GM12878 (cell line): Measurements from ENCODE around the gene CHST13. TPM values are rescaled to one million over a fixed set of nuclear protein-coding genes. Genes with fewer than 3 reads are reported as not detected.

ENCODE experiments used
- ATAC-seq: fragments of 200-7000 bp; cut with Tn5 transposase; 3 replicates; pipeline ENCODE4 v1.9.1; 2020; ENCODE audit warnings: mild to moderate bottlenecking, moderate library complexity
- BruUV-seq: library from RNA; stranded (reverse); fragments of 400-500 nt; replicated peaks from 2 replicates; lab custom pipeline; 2021; lab: Mats Ljungman, UMichigan
- CTCF ChIA-PET: fragments of 300-600 bp; sonication (Branson Sonifier 250); formaldehyde crosslinking; extraction: SDS; loops from one replicate; lab custom pipeline; 2021; ENCODE audit warnings: inconsistent platforms; lab: Yijun Ruan, JAX
- POLR2A ChIA-PET: fragments of 350-600 bp; formaldehyde crosslinking; extraction: SDS; loops from one replicate; lab custom pipeline; 2021; ENCODE audit warnings: inconsistent platforms; lab: Charles Lee
- RAD21 ChIA-PET: fragments of 300-600 bp; sonication (Branson Sonifier 250); formaldehyde crosslinking; loops from one replicate; lab custom pipeline; 2023; ENCODE audit warnings: antibody characterized with exemption; ENCODE audit not compliant: unreplicated experiment; lab: Charles Lee
- SMC1A ChIA-PET: fragments of 300-600 bp; sonication (Branson Sonifier 250); formaldehyde crosslinking; loops from one replicate; lab custom pipeline; 2023; ENCODE audit not compliant: unreplicated experiment, uncharacterized antibody; lab: Charles Lee
- DNase-seq: peaks from one replicate; pipeline ENCODE4 v3.0.0-alpha.2; 2011; ENCODE audit warnings: low read depth, low spot score
- FAIRE-seq: peaks from 3 replicates; lab custom pipeline; 2011; peaks lifted over from hg19 to GRCh38; lab: Jason Lieb, UNC
- H2AFZ ChIP-seq: 2 replicates; pipeline ENCODE4 v1.6.0; 2011; ENCODE audit warnings: low read depth, low read length, control low read depth; ENCODE audit not compliant: control insufficient read depth
- H3K27ac ChIP-seq: 2 replicates; pipeline ENCODE4 v1.5.1; 2011; ENCODE audit warnings: control low read depth; ENCODE audit not compliant: control insufficient read depth, insufficient read depth
- H3K27me3 ChIP-seq, 2 experiments: replicated peaks in 1 of 2; 2 replicates each; pipeline versions ENCODE4 v1.6.0 to v1.6.1; 2011; ENCODE audit warnings: low read length in 1 of 2; ENCODE audit not compliant: control insufficient read depth in 2 of 2, insufficient read depth in 2 of 2
- H3K36me3 ChIP-seq, 2 experiments: 2 replicates each; pipeline ENCODE4 v1.5.1; 2011; ENCODE audit warnings: low read length in 1 of 2; ENCODE audit not compliant: control insufficient read depth in 2 of 2, insufficient read depth in 2 of 2
- H3K4me1 ChIP-seq: 2 replicates; pipeline ENCODE4 v1.6.1; 2011; ENCODE audit warnings: mild to moderate bottlenecking, low read length, moderate library complexity, mixed read lengths; ENCODE audit not compliant: control insufficient read depth, insufficient read depth
- H3K4me2 ChIP-seq: 2 replicates; pipeline ENCODE4 v1.6.0; 2011; ENCODE audit warnings: control low read depth; ENCODE audit not compliant: control insufficient read depth, insufficient read depth
- H3K4me3 ChIP-seq: fragments of 200-600 bp; sonication (generic); 2 replicates; pipeline ENCODE4 v1.5.1; 2016
- H3K79me2 ChIP-seq: 2 replicates; pipeline ENCODE4 v1.6.0; 2011; ENCODE audit warnings: low read length; ENCODE audit not compliant: control insufficient read depth, insufficient read depth
- H3K9ac ChIP-seq: 2 replicates; pipeline ENCODE4 v1.8.0; 2011; ENCODE audit warnings: low read length, control low read depth, mixed read lengths; ENCODE audit not compliant: control insufficient read depth, insufficient read depth
- H3K9me3 ChIP-seq: replicated peaks from 3 replicates; pipeline ENCODE4 v1.5.1; 2011; ENCODE audit warnings: mild to moderate bottlenecking, low read length; ENCODE audit not compliant: control insufficient read depth, insufficient read depth
- H4K20me1 ChIP-seq: 2 replicates; pipeline ENCODE4 v1.6.0; 2011; ENCODE audit not compliant: control insufficient read depth, insufficient read depth
- ASH2L ChIP-seq: fragments of 300-600, 200-600 bp; sonication (generic); IDR thresholded peaks from 2 replicates; pipeline ENCODE4 v1.6.1; 2017; ENCODE audit warnings: low read depth, mild to moderate bottlenecking, borderline replicate concordance
- BACH1 ChIP-seq: fragments of 450-650 bp; IDR thresholded peaks from 2 replicates; pipeline ENCODE4 v1.6.1; 2017; ENCODE audit warnings: mild to moderate bottlenecking, borderline replicate concordance
- HDAC6 ChIP-seq: fragments of 200-600 bp; sonication (generic); IDR thresholded peaks from one replicate; pipeline ENCODE4 v1.8.0; 2017; ENCODE audit warnings: antibody characterized with exemption; ENCODE audit not compliant: unreplicated experiment
- MEF2A ChIP-seq: IDR thresholded peaks from 2 replicates; pipeline ENCODE4 v1.6.1; 2011; ENCODE audit warnings: low read depth, mild to moderate bottlenecking, low read length, moderate library complexity; ENCODE audit not compliant: insufficient read depth
- NFIC ChIP-seq: IDR thresholded peaks from 2 replicates; pipeline ENCODE4 v1.6.1; 2012; ENCODE audit warnings: low read depth, mild to moderate bottlenecking, inconsistent platforms, low read length, moderate library complexity
- NR2F1 ChIP-seq: fragments of 450-650 bp; conservative IDR thresholded peaks from 2 replicates; pipeline ENCODE4 v1.6.1; 2017; ENCODE audit warnings: mild to moderate bottlenecking
- RAD51 ChIP-seq: fragments of 450-650 bp; IDR thresholded peaks from 2 replicates; pipeline ENCODE4 v1.6.1; 2016; ENCODE audit warnings: moderate library complexity, mild to moderate bottlenecking, inconsistent platforms
- RUNX3 ChIP-seq: IDR thresholded peaks from 2 replicates; pipeline ENCODE4 v1.6.1; 2012; ENCODE audit warnings: low read length, inconsistent platforms
- ZNF207 ChIP-seq: fragments of 450-650 bp; IDR thresholded peaks from 2 replicates; pipeline ENCODE4 v1.6.1; 2014; ENCODE audit warnings: antibody characterized with exemption, mild to moderate bottlenecking, borderline replicate concordance
- ZNF274 ChIP-seq: IDR thresholded peaks from one replicate; pipeline ENCODE4 v1.8.0; 2011; ENCODE audit not compliant: insufficient read length, insufficient read depth
- ZSCAN29 ChIP-seq: fragments of 450-650 bp; IDR thresholded peaks from 2 replicates; pipeline ENCODE4 v1.6.1; 2017; ENCODE audit warnings: mild to moderate bottlenecking, moderate library complexity
- WGBS: methylation state at CpG from one replicate; pipeline ENCODE4 v1.1.6; 2016; ENCODE audit warnings: low lambda C conversion rate; ENCODE audit not compliant: insufficient replicate concordance, insufficient coverage; ENCODE audit errors: missing lambda C conversion rate; 5-methylcytosine and 5-hydroxymethylcytosine counted together
- in situ Hi-C: fragments of 300-500 bp; cut with MboI; formaldehyde crosslinking; loops from 9 replicates; pipeline ENCODE4 v1.14.3; 2018; ENCODE audit warnings: mixed read lengths
- intact Hi-C: fragments of 100-400 bp; cut with micrococcal nuclease; formaldehyde crosslinking; loops from one replicate; pipeline ENCODE4 v1.14.2; 2022; ENCODE audit not compliant: unreplicated experiment
- polyA plus RNA-seq, 11 experiments: library from polyadenylated mRNA; depleted of rRNA in 4 of 11; unstranded in 6 of 11; stranded (reverse) in 5 of 11; fragments of >200 nt; fragmentation: Nextera tagmentation in 4 of 11; fragmentation: Illumina TruSeq in 1 of 11; extraction: Ambion mirVana in 4 of 11; extraction: Trizol in 1 of 11; gene quantifications; 1 replicate in 1 of 11; 2 replicates in 10 of 11; pipeline versions ENCODE4 v1.2.1 to v1.2.3, GENCODE V29; 2011 to 2016; ENCODE audit warnings: inconsistent platforms in 2 of 11, missing spikeins in 2 of 11, low read depth in 1 of 11
- total RNA-seq, 4 experiments: library from RNA; depleted of rRNA in 3 of 4; stranded (reverse); fragments of >200 nt in 3 of 4; fragmentation: Illumina TruSeq in 1 of 4; extraction: Trizol in 1 of 4; gene quantifications; 2 replicates each; pipeline versions ENCODE4 v1.2.1 to v1.2.3, GENCODE V29; 2013 to 2021
- TF ChIP-seq, protein P1 (sequence below): fragments of 450-650 bp; formaldehyde crosslinking; IDR thresholded peaks from 2 replicates; pipeline ENCODE4 v1.4.0; 2020; ENCODE audit warnings: mild to moderate bottlenecking, moderate library complexity

CHST13 gene
- total and polyA plus RNA-seq, 10 of the 15 experiments (the other 5 are each of a cell fraction or from before 2014, with no cell fraction given), result not detected

DNA sequence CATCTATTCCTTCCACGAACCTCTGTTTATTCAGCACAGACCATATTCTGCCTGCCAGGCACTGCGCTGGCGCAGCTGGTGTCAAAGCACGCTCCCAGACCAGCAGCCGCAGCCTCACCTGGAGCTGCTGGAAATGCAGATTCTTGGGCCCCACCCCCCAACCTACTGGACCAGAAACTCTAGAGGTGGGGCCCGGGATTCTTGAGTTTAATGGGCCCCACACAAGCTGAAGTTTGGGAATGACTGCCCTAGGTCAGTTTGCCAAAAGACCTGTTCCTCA is 7.0 kb downstream of the CHST13 start:
- 50% methylated on average over 6 of the region's 6 CpGs for WGBS
- TF ChIP-seq ZNF274 (no peak), MEF2A (no peak), NFIC (no peak)
- TF ChIP-seq, protein P1, sequence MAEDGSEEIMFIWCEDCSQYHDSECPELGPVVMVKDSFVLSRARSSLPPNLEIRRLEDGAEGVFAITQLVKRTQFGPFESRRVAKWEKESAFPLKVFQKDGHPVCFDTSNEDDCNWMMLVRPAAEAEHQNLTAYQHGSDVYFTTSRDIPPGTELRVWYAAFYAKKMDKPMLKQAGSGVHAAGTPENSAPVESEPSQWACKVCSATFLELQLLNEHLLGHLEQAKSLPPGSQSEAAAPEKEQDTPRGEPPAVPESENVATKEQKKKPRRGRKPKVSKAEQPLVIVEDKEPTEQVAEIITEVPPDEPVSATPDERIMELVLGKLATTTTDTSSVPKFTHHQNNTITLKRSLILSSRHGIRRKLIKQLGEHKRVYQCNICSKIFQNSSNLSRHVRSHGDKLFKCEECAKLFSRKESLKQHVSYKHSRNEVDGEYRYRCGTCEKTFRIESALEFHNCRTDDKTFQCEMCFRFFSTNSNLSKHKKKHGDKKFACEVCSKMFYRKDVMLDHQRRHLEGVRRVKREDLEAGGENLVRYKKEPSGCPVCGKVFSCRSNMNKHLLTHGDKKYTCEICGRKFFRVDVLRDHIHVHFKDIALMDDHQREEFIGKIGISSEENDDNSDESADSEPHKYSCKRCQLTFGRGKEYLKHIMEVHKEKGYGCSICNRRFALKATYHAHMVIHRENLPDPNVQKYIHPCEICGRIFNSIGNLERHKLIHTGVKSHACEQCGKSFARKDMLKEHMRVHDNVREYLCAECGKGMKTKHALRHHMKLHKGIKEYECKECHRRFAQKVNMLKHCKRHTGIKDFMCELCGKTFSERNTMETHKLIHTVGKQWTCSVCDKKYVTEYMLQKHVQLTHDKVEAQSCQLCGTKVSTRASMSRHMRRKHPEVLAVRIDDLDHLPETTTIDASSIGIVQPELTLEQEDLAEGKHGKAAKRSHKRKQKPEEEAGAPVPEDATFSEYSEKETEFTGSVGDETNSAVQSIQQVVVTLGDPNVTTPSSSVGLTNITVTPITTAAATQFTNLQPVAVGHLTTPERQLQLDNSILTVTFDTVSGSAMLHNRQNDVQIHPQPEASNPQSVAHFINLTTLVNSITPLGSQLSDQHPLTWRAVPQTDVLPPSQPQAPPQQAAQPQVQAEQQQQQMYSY (CRISPR knock-in tag), result no peak
- no peak overlapping the region for H3K4me2 ChIP-seq
- H3K79me2 ChIP-seq, result no peaks in the 10 kb centered on the region
- in situ Hi-C loops (no loop called here), intact Hi-C loops (no loop called here)
- ChIA-PET RAD21 (no interaction called here), SMC1A (no interaction called here), CTCF (interaction anchor here (0.6 kb wide), 1 partner anchor 9 kb away, joined by 3 read pairs; no protein-coding TSS in a partner anchor), POLR2A (no interaction called here)
- no peaks in the 10 kb centered on the region for H3K9me3 ChIP-seq
- H3K9ac ChIP-seq, result no peak overlapping the region
- no TSS peak for BruUV-seq
- FAIRE-seq, result no peak
- H3K27ac ChIP-seq, result no peak overlapping the region
- H3K4me3 ChIP-seq, result no peak overlapping the region
- H4K20me1 ChIP-seq, result no peaks in the 10 kb centered on the region
- no peak overlapping the region for H2AFZ ChIP-seq
- no peaks in the 10 kb centered on the region for H3K4me1 ChIP-seq
- H3K27me3 ChIP-seq, result no peaks in the 10 kb centered on the region
- ATAC-seq, result no peak
- no peaks in the 10 kb centered on the region for H3K36me3 ChIP-seq
- no peak for DNase-seq

DNA sequence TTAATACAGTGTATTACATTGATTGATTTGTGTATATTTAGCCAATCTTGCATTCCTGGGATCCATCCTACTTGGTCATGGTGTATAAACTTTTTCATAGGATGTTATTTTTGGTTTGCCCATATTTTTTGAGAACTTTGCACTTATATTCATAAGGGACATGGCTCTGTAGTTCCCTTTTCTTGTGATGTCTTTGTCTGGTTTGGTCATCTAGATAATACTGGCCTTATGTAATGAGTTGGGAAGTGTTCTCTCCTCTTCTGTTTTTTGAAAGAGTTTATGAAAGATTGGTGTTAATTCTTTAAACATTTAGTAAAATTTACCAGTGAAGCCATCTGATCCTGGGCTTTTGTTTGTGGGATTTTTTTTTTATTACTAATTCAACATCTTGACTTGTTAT is 9.6 kb downstream of the CHST13 start:
- POLR2A ChIA-PET, result no interaction called here
- Histone ChIP-seq H4K20me1 (no peaks in the 10 kb centered on the region), H3K4me1 (no peaks in the 10 kb centered on the region), H3K9ac (no peak overlapping the region), H3K27me3 (peaks cover 0 to 2% of the 10 kb centered on the region in 2 experiments; a peak in 2 of 4 replicates), H3K9me3 (no peaks in the 10 kb centered on the region), H3K4me3 (no peak overlapping the region), H2AFZ (no peak overlapping the region), H3K36me3 (no peaks in the 10 kb centered on the region), H3K27ac (no peak overlapping the region), H3K79me2 (no peaks in the 10 kb centered on the region), H3K4me2 (no peak overlapping the region)
- no peak for FAIRE-seq
- in situ Hi-C loops, result no loop called here
- no TSS peak for BruUV-seq
- no peak for DNase-seq
- RAD21 ChIA-PET, result no interaction called here
- SMC1A ChIA-PET, result no interaction called here
- intact Hi-C loops, result no loop called here
- ATAC-seq, result no peak
- CTCF ChIA-PET, result interaction anchor here (1.3 kb wide), 1 partner anchor 11 kb away, joined by 3 read pairs; no protein-coding TSS in a partner anchor
- TF ChIP-seq ASH2L, result no peak
- no peak for TF ChIP-seq BACH1
- TF ChIP-seq ZSCAN29, result no peak
- no peak for TF ChIP-seq NR2F1
- TF ChIP-seq HDAC6, result no peak
- no peak for TF ChIP-seq ZNF207
- TF ChIP-seq, protein P1 (CRISPR knock-in tag), result no peak
- TF ChIP-seq RUNX3, result no peak
- no peak for TF ChIP-seq RAD51
